Measurements from ENCODE around the gene TTC39C.
"Not testable (repeated sequence)": the region's sequence is repeated elsewhere in the genome, so short reads cannot be mapped to it uniquely, and the experiment has no call there.

The TTC39C gene

DNA sequence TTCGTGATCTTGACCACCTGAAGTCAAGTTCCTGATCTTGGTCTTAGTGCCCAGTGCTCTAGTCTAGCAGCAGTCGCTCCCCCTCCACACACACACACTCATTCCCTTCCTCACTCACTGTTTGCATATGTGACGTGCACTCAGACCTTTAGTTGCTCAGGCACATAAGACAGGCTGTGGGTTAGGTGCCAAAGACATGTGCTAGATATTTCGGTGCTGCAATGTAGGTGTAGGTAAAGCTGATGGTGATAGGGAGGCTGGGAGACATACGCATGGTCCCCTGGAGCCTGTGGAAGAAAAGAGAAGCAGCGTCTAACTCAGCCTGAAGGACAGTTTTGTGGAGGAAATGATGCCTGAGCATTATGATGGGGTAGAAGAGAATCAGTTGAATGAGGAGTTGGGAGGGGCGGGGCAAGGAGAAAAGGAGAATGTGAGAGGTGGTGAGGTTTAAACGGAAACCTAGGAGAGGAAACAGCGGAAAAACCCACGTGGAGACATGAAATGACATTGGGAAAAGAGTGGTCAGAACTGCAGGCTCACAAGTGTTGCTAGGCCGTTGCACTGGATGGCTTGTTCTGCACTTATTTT lies 3.8 kb downstream of the TTC39C start:
- no peak for DNase-seq

GRCh38 chr18:24019641-24020331 lies 5.2 kb downstream of the TTC39C start:
- no peak for DNase-seq

- no peak for DNase-seq
Observed at GRCh38 chr18:24021505-24021904, 7.0 kb downstream of the TTC39C start.

DNA sequence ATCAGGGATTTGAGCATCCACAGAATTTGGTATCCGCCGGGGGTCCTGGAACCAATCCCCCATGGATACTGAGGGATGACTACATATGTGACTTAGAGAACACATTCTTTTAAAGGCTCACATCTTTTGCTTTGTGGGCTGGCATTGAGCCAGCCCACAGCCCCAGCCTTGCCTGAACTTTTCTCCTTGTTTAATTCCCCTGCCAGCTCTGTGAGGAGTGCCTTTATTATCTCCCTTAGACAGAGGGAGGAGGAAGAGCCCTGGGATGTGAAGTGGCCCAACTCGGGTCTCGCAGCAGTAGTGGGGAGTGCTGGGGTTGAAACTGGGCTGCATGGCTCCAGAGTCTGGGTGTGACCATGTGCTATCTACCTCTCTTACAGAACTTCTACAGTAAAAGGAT lies 7.6 kb downstream of the TTC39C start:
- no peak for DNase-seq

DNA sequence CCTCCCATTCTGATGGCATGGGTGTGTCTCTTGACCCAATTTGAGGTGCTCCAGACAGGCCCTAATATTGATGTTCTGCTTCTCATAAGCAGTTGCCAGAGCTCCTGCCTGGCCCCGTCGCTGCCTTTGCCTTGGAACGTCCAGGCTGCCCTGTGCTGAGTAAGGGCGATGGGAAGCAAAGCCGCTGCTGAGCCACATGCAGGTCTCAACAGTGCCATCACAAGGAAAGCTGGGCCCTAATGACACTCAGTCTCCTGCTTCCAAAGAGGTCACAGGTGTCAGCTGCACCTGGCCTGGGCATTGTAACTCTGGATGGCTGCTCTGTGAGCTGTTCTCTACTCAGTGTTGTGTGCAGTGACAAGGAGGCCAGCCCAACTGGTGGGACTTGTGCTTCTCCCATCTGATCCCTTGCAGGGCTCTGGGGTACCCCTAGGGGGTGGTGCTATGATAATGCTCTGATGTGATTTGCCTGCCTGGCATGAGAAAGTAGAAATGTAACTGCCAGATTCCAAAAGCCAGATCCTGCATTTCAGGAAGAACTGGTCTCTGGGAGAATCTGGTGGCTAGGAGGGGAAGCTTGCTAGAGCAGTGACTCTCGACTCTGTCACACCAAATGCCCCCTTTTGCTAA lies 8.7 kb downstream of the TTC39C start:
- no peak for DNase-seq

DNA sequence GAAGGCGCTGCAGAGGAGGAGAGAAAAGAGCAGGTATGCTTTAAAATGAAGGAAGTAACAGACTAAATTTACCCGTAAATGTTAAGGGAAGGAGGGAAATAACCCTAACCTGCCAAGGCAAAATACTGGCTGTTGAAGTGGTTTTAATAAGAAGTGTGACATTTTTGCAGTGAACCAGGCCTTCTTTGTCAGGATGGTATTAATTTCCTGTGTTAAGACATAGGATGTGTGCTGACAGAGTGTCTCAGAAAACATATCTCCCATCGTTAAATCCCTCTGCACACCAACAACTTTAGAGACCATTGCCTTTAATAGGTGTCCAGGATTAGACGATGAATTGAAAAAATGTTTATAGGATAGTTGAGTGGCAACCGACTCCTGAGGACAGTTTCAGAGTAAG lies 9.9 kb downstream of the TTC39C start:
- no peak for DNase-seq

GRCh38 chr18:24026457-24026856 lies 11.9 kb downstream of the TTC39C start:
- no peak for DNase-seq

GRCh38 chr18:24027156-24027827 lies 12.7 kb downstream of the TTC39C start:
- DNase-seq = no peak

GRCh38 chr18:24028946-24029345 lies 14.4 kb downstream of the TTC39C start:
- DNase-seq = not testable (repeated sequence)

DNA sequence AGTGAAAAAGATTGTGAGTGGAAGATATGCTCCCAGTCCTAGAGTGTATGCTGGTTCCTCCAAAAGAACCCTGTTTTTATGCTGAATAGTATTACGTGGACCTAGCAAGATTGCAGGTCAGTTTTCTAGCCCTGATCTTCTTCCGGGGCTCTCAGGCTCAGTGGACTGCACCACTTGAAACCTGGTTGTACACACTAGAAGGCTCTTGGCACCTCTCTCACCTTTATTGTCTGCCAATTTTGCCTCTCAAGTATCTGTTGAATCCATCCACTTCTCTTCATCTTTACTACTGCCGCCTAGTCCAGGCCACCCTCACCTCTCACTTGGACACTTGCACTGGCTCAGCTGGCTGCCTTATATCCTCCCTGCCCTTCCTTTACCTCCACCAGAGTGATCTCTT lies 16.8 kb downstream of the TTC39C start:
- no peak for DNase-seq

DNA sequence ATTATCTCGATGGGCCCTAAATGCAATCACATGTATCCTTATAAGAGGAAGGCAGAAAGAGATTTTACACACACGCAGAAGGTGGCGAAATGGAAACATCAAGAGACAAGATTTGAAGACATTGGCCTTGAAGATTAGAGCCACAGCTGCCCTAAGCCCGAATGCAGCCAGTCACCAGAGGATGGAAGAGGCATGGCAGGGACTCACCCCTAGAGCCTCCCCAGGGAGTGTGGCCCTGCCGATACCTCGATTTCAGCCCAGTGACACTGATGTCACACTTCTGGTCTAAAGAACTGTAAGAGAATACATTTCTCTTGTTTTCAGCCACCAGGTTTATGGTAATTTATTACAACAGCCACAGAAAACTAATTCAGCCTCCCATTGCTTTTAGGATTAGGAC lies 17.4 kb downstream of the TTC39C start:
- no peak for DNase-seq

GRCh38 chr18:24033641-24034412 lies 19.3 kb downstream of the TTC39C start:
- DNase-seq = no peak

DNA sequence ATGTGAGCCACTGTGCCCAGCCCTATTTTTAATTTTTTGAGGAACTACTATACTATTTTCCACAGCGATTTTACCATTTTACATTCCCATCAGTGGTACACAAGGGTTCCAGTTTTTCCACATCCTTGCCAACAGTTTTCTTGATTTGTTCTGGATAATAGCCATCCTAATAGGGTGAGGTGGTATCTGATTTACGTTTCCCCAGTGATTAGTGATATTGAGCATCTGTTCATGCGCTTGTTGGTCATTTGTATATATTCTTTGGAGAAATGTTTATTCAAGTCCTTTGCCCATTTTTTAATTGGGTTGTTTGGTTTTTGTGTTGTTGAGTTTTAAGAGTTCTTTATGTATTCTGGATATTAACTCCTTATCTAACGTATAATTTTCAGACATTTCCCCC lies 20.8 kb downstream of the TTC39C start:
- no peak for DNase-seq

DNA sequence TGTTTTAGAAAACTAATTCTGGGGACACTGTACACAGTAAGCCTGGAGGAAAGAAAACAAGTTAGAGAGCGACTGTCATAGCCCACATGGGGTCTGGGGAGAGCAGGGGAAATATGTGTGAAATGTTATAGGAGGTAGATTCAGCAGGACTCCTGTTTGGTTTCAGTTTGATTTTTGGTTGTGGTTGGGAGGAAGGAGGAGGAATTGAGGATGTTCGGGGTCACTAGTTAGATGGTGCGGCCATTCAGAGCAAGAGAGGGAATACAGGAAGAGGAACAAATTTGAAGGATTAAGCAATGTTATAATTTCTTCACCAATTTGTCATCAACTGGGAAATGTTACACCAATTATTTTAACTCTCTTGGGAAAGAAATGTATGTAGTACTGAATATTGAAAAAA lies 25.1 kb downstream of the TTC39C start:
- DNase-seq = no peak

DNA sequence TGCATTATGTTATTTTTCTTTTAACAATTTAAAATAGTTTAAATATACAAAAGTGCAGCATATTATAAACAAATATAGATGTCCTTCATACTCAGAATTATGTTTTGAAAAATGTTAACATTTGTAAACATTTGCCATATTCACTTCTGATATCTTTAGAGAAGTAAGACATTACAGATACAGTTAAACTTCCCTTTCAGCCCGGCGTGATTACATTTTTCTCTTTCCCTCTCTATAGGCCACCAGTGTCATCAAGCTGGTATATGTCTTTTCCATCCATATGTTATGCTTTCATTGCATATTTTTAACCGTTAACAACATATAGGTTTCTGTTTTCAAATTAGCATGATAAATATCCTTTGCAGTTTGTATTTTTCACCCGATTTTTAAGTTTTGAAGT lies 27.1 kb downstream of the TTC39C start:
- DNase-seq = no peak

DNA sequence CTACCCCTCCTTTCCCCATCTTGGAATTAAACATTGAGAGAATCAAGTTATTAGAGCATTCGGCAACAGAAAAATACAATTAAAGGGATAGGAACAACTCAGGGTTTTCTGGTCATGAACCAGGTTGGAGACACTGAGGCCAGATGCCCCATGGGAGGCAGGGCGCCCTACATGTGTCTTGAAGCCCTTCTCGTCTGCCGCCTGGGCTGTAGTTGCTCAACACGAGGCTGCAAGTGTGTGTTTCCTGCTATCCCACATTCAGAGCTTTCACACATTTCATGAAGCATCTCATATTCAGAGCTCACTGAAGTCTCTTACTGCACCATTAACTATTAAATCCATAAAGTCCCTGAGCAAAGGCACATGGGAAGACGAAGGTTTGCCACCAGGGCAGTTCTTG lies 28.8 kb downstream of the TTC39C start:
- DNase-seq = no peak

- DNase-seq = no peak
Observed at GRCh38 chr18:24048261-24048660, 33.7 kb downstream of the TTC39C start.

- no peak for DNase-seq
Observed at GRCh38 chr18:24049142-24049541, 34.6 kb downstream of the TTC39C start.

GRCh38 chr18:24051031-24051947 lies 36.7 kb downstream of the TTC39C start:
- peak; percentile 46 for DNase-seq

DNA sequence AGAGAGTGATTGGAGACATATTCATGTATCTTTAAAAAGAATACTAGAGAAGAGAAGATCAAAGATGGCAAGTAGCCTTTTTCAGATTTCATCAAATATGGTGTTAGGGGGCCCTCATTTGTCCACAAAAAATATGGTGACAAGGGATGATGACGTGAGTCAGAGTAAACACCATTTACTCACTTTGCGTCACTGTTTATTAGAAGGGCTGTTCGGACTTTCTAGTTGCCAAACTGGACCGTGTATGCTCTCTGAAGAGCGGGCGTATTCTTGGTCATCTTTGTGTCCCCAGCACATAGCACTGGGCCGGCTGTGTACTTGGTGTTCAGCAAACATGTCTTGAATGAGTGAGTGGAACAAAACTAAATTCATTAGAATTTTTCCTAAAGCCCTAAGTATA lies 37.5 kb downstream of the TTC39C start:
- no peak for DNase-seq

DNA sequence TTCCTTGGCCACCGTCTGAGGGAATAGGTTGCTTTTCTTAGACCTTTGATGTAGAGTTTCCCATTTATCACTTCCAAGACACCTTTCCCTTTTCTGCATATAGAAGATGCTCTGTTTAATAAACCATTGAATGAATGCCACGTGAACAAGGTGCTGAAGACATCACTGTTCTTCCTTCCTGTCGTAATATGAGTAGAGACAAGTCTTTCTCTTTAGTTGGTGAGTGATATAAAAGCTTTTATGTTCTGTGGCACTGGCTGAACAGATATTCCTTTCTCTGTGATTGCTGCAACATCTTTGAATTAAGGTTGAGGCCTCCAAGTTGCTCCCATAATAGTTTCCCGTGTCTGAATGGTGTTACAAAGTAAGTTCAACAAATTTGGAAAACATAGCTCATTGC lies 38.7 kb downstream of the TTC39C start:
- DNase-seq = no peak

DNA sequence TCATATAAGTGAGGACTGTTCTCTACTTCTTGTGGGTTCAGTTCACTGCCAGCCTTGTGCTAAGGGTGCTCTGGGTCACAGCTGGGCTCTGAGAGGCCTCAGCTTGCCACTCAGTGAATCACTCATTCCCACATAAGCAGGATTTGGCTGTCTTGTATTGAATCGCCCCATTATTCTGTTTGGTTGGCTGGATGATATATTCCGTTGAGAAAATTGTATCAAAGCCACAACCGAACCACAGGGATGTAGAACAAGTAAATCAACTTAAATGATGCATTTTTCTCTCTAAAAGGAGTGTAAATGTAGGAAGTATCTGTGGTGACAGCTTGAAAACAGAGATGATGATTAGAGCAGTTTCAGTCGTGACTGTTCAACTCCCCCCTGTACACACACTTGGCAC lies 39.6 kb downstream of the TTC39C start:
- no peak for DNase-seq
